Measurements from ENCODE around the gene GYPA. TPM values are rescaled to one million over a fixed set of nuclear protein-coding genes. Genes with fewer than 3 reads are reported as not detected.

The GYPA gene
- total RNA-seq (2022; extraction: Qiagen RNA extraction): not detected in 5 replicates

GRCh38 chr4:144140594-144141295 is at the start of gene GYPA:
GYPA (minus strand) TSS chr4:144140718; CDS start chr4:144140635, 83 bp downstream.

Other genes starting within 250 kb of the GYPA start
- gene GYPE, start 235.2 kb downstream of the GYPA start, total RNA-seq (2022; extraction: Qiagen RNA extraction): not detected in 5 replicates
- not detected in 5 replicates for gene GYPB, start 121.3 kb downstream of the GYPA start, total RNA-seq (2022; extraction: Qiagen RNA extraction)

All from A549 treated with CORT108297 at 1 μM for 4 hours (cell line).